ENCODE measurements around the gene TOMM20.

DNA sequence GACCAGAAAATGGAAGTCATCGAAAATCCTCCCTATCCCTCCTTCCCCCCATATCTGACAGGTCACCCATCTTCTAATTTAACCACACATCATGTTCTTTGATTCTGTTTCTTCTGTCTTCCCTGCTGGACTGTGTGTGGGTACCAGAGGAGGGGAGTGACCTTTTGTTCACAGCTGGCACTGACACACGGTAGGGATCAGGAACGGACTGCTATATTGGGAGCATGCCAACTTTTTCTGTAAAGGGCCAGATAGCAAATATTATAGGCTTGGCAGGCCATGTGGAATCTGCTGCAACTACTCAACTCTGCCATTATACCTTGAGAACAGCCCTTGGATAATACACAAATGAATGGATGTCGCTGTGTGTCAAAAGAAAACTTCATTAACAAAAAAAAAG lies 7.5 kb upstream of the TOMM20 start:
- TF ChIP-seq, protein P1, sequence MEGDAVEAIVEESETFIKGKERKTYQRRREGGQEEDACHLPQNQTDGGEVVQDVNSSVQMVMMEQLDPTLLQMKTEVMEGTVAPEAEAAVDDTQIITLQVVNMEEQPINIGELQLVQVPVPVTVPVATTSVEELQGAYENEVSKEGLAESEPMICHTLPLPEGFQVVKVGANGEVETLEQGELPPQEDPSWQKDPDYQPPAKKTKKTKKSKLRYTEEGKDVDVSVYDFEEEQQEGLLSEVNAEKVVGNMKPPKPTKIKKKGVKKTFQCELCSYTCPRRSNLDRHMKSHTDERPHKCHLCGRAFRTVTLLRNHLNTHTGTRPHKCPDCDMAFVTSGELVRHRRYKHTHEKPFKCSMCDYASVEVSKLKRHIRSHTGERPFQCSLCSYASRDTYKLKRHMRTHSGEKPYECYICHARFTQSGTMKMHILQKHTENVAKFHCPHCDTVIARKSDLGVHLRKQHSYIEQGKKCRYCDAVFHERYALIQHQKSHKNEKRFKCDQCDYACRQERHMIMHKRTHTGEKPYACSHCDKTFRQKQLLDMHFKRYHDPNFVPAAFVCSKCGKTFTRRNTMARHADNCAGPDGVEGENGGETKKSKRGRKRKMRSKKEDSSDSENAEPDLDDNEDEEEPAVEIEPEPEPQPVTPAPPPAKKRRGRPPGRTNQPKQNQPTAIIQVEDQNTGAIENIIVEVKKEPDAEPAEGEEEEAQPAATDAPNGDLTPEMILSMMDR (IDR thresholded peaks at IDR 0.05; ENCODE audit: insufficient read depth, low read length, poor library complexity, severe bottlenecking) = no peak
- TF ChIP-seq EZH2phosphoT487 (conservative IDR thresholded peaks at IDR 0.05; ENCODE audit: low read length) = no peak
